HUDEP-2 (cell line): ENCODE data around the gene SSH2.

Experiments
- DNase-seq, 76 experiments: peaks; one replicate each; lab custom pipeline; 2025; ENCODE audit not compliant: unreplicated experiment in 76 of 76; lab: John Stamatoyannopoulos, UW

Gene SSH2

GRCh38 chr17:29716566-29716965 lies 213.5 kb downstream of the SSH2 start:
- DNase-seq = no peak

- DNase-seq = no peak
Observed at GRCh38 chr17:29715680-29716079, 214.3 kb downstream of the SSH2 start.

- DNase-seq = no peak
Observed at GRCh38 chr17:29714146-29714545, 215.9 kb downstream of the SSH2 start.

- DNase-seq = no peak
Observed at GRCh38 chr17:29713626-29714025, 216.4 kb downstream of the SSH2 start.

DNA sequence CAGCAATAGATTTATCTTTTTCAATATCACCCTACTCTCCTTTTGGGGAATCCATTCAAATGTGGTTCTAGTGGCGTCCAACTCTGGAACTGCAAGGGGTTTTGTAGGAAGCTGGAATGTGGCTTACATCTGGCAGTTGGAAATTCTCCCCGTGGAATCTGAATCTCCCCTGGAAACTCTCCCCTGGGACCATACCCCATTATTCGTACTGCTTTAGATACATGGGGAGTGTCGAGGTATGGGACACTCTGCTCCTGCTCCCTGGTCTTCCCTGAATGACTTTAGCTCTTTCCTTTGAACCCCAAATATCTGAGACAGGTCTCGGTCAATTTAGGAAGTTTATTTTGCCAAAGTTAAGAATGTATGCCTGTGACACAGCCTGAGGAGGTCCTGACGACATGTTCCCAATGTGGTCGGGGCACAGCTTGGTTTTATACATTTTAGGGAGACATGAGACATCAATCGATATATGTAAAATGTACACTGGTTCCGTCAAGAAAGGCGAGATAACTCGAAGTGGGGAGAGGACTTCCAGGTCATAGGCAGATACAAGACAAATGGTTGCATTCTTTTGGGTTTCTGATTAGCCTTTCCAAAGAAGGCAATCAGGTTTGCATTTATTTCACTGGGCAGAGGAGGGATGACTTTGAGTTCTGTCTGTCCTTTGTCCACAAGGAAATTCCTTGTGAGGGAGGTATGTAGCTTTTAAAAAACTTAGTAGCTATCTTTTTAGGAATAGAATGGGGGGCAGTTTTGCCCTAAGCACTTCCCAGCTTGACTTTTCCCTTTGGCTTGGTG lies 218.2 kb downstream of the SSH2 start:
- DNase-seq = no peak

GRCh38 chr17:29710891-29711418 lies 219.1 kb downstream of the SSH2 start:
- DNase-seq = peak in 27 of 76 experiments; percentile 7 to 62 (median 28)

GRCh38 chr17:29710520-29710884 lies 219.5 kb downstream of the SSH2 start:
- no peak for DNase-seq

DNA sequence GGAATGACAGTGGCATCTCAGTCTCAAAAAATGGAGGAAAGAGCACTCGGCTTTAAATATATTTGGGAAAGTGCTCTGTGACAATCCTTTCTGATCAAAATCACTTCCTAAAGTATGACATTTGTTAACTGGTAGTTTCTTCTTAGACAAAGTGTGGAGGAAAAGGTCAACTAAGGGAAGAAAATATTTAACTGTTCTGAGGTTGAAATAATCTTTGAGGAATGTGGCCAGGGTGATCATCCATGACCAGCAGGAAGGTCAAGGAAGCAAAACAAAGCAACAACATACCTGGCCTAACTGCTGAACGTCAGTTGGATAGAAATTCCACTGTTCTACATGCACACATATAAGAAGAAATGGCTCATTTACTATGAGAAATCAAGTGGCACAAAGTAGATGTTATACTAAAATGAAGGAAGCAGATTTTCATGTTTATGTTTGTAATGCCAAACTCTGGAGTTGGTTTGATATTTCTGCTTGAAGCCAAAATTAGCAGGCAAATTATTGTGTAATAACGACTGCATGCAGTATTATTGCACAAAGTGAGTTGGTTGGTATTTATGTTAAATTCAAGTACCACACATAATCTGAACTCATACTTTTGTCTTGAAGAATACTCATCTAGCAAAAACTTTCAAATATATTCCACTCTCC lies 220.0 kb downstream of the SSH2 start:
- DNase-seq = no peak

GRCh38 chr17:29707212-29707571 lies 222.8 kb downstream of the SSH2 start:
- DNase-seq = no peak

DNA sequence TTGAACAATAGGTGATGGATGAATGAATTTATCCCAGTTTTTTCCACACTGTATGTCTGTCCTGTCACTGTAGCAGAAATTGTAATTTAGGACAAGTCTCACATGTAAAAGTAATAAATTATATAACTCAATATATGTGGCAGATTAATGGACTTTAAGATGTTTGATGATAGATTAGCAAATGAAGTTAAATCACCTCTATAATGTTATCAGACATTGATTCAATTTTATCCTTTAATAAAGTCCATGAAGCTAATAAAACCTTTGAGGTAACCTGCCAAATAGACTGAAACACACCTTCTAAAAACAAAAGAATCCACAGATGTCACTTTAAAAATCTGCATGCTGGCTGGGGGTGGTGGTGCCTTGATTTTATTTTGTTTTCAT lies 224.0 kb downstream of the SSH2 start:
- no peak for DNase-seq

DNA sequence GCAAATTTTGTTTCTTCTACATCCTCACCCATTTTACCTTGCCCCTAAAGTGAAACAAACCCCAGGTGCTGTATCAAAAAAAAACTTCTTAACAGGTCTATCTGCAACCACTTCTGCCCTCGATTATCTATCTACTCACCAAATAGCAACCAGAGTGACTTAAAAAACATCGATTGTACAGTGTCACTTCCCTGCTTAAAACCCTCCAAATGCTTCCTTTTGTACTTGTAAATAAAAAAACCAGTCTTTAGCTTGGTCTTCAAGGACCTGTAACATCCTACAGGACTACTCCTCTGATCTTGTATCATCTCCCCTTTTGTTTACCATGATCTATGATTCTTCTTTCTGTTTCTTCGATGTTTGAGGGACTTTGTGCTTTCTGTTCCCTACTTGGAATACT lies 224.6 kb downstream of the SSH2 start:
- no peak for DNase-seq

GRCh38 chr17:29699283-29699682 lies 230.7 kb downstream of the SSH2 start:
- DNase-seq = no peak

DNA sequence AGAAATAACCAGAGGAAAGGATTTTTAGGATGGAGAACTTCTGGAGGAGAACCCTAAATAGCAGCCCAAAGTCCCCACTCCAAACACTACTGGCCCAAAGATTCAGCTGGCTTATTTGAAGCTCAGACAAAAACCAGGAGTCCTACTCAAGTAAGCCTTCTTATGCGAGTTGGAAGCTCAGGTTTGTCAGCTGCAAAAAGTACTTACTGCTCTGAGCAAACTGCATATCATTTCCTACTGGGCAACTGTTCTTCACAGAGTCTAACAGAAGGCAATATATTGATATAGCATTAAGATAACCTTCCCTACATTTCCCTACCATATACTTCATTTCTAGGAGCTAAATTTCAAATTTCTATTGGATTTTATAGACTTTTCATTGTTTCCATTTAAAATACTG lies 231.2 kb downstream of the SSH2 start:
- DNase-seq = no peak

DNA sequence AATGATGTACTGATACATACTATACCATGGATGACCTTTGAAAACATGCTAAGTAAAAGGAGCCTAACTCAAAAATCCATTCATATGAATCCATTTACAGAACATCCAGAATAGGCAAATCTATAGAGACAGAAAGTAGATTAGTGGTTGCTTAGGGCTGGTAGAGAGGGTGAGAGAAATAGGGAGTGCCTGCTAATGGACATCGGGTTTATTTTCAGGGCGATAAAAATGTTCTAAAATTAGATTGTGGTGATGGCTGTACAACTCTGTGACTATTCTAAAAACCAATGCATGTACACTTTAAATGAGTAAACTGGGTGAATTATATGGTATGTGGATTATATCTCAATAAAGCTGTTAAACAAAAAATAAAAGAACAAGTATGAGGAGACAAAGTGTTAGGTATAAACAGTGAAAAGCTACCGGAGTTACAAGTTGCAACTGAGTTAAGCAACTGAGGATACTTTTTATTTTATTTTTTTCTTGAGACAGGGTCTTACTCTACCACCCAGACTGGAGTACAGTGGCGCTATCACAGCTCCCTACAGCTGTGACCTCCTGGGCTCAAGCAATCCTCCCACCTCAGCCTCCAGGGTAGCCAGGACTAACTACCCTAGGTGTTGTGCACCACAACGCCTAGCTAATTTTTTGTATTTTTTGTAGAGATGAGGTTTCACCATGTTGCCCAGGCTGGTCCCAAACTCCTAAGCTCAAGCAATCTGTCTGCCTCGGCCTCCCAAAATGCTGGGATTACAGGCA lies 231.8 kb downstream of the SSH2 start:
- no peak for DNase-seq

DNA sequence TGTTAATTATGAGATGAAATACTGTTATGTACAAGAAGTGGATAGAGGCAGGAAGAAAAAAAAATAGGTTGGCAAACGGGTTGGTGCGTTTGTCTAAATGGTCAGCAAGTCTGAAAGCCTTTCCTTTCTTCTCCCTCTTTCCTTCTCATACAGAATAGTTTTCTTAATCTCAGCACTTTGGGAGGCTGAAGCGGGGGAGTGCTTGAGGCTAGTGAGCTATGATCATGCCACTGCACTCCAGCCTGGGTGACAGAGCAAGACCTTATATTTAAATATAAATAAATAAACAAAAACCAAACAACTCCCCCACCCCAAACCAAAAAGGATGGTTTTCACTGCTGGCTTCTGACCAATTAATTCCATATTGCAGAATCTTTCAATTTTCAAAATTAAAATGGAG lies 232.7 kb downstream of the SSH2 start:
- DNase-seq = no peak

DNA sequence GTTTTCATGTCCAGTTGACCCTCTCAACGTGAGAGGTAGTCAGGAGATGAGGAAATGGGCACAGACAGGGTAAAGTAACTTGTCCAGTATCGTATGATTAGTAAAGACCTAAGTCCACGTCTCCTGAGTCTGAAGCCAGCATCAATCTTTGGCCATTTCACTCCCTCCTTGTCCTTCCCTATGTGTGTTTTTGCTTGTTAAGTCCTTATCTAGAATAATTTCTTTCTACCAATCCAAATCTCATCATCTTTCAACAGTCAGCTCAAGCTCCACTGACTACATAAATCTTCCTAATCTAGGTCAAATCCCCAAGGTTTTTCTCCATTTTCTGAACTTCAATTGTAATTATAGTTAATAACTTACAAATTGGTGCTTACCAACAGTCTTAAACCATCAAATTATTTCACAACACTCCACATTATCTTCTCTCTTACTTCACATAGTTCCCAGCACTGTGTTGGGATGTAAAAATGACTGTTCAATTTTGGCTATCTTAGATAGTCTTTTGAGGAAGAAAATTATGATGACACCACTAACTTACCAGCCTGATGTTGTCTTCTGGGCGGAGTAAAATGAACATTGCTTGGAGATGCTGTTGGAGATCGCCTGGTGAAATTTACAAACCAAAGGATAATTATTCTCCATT lies 235.0 kb downstream of the SSH2 start:
- no peak for DNase-seq

DNA sequence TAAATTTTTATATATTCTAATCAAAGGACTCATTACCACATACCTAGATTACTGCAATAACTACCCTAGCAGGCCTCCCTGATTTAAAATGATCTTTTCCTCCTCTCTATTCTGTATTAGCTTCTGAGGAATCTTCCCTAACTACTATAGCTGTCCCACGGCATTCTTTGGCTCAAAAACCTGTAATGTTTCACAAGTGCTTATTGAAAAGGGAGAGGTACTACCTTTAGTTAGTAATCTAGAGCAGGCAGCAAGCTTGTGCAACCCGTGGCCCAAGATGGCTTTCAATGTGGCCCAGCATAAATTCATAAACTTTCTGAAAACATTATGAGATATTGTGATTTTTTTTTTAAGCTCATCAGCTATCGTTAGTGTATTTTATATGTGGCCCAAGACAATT lies 236.3 kb downstream of the SSH2 start:
- DNase-seq = no peak

DNA sequence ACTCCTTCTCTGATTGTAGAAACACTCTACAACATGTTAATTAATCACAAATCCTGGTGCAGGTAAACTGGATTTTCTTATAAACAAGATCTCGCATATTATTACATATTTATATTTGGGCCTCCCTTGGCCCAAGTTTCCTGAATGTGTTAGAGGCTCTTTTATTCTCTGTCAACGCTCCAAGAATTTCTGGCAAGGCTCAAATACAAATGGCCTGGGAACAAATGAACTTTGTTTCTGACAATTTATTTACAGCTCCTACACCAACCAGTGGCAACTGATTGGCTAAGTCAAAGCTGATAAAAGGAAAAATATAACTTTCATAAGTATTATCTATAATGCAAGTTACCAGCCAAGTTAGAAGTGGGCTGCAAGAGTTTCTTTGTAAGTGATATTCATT lies 242.4 kb downstream of the SSH2 start:
- no peak for DNase-seq

- DNase-seq = no peak
Observed at GRCh38 chr17:29686993-29687590, 242.9 kb downstream of the SSH2 start.

- DNase-seq = no peak
Observed at GRCh38 chr17:29683481-29683880, 246.5 kb downstream of the SSH2 start.

- no peak for DNase-seq
Observed at GRCh38 chr17:29682987-29683386, 247.0 kb downstream of the SSH2 start.
